T follicular helper cell (primary cell): ENCODE results near the gene OXSR1.
"Not testable (repeated sequence)": the region's sequence is repeated elsewhere in the genome, so short reads cannot be mapped to it uniquely, and the experiment has no call there.

ENCODE experiments used
- DNase-seq: peaks from one replicate; pipeline ENCODE4 v3.0.0-alpha.2; 2020; ENCODE audit warnings: low read depth

Gene OXSR1

GRCh38 chr3:38270606-38271005 is 105.3 kb downstream of the OXSR1 start:
- no peak for DNase-seq

GRCh38 chr3:38271553-38271952 is 106.2 kb downstream of the OXSR1 start:
- DNase-seq: no peak

- DNase-seq: no peak
Observed at GRCh38 chr3:38274864-38275649, 109.7 kb downstream of the OXSR1 start.

- DNase-seq: no peak
Observed at GRCh38 chr3:38275658-38276057, 110.3 kb downstream of the OXSR1 start.

- DNase-seq: no peak
Observed at GRCh38 chr3:38276081-38276916, 111.0 kb downstream of the OXSR1 start.

- DNase-seq: no peak
Observed at GRCh38 chr3:38276917-38277630, 111.7 kb downstream of the OXSR1 start.

- DNase-seq: no peak
Observed at GRCh38 chr3:38278841-38279240, 113.5 kb downstream of the OXSR1 start.

- no peak for DNase-seq
Observed at GRCh38 chr3:38281895-38282686, 116.8 kb downstream of the OXSR1 start, which contains the start of gene SLC22A14. Gene SLC22A14, plus strand, starts transcription at chr3:38282294. Its CDS starts 23,733 bp downstream, at chr3:38306027.

- no peak for DNase-seq
Observed at GRCh38 chr3:38283810-38284755, 118.7 kb downstream of the OXSR1 start.

GRCh38 chr3:38284756-38285150 is 119.4 kb downstream of the OXSR1 start:
- DNase-seq: no peak

GRCh38 chr3:38289286-38290217 is 124.2 kb downstream of the OXSR1 start:
- not testable (repeated sequence) for DNase-seq

GRCh38 chr3:38297053-38297452 is 131.7 kb downstream of the OXSR1 start:
- not testable (repeated sequence) for DNase-seq

- no peak for DNase-seq
Observed at GRCh38 chr3:38297537-38297936, 132.2 kb downstream of the OXSR1 start.

GRCh38 chr3:38297947-38298711 is 132.8 kb downstream of the OXSR1 start:
- no peak for DNase-seq
